GM19035 (cell line): ENCODE results near the gene TCP10L.

ENCODE experiments used
- ATAC-seq: cut with Tn5 transposase; IDR thresholded peaks from one replicate; pipeline ENCODE4 v1.9.1; 2021; ENCODE audit not compliant: unreplicated experiment

Gene TCP10L

DNA sequence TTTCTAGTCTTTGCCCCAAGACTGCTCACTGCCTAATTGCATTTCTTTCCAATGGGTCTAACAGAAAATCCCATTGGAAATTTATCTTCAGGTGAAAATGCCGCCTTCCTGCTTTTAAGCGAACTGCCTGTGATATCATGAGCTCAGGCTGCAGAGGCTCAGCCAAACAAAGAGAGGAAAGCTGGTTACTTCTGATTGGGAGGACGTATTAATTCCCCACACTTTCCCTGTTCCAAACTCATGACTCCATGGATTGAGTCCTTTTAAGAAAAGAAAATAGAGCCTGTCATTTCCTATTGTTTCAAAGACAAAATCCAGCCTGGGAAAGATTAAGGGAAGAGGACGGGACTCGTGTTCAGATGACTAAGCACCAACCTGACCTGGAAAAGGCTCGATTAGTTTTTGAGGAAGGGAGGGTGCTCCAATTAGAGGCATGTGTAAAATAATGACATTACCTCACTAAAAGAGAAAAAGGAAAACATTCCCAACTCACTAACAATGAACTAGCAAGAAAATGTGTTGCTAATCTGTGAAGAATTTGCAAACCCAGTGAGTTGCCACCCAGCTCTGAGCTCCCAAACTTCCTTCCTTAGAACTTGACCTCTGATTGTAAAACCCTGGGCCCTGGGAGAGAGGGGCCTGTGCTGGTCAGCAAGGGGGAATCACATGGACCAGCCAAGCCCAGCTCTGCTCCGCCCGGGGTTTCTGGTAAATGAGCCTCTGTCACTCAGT lies 61.2 kb downstream of the TCP10L start:
- no peak for ATAC-seq
